GM12878 (cell line): ENCODE results near the gene ASAP2. TPM values are rescaled to one million over a fixed set of nuclear protein-coding genes. Genes with fewer than 3 reads are reported as not detected.

Experiments used
- ATAC-seq: fragments of 200-7000 bp; cut with Tn5 transposase; 3 replicates; pipeline ENCODE4 v1.9.1; 2020; ENCODE audit warnings: mild to moderate bottlenecking, moderate library complexity
- BruUV-seq: library from RNA; stranded (reverse); fragments of 400-500 nt; replicated peaks from 2 replicates; lab custom pipeline; 2021; lab: Mats Ljungman, UMichigan
- CTCF ChIA-PET: fragments of 300-600 bp; sonication (Branson Sonifier 250); formaldehyde crosslinking; extraction: SDS; loops from one replicate; lab custom pipeline; 2021; ENCODE audit warnings: inconsistent platforms; lab: Yijun Ruan, JAX
- POLR2A ChIA-PET: fragments of 350-600 bp; formaldehyde crosslinking; extraction: SDS; loops from one replicate; lab custom pipeline; 2021; ENCODE audit warnings: inconsistent platforms; lab: Charles Lee
- RAD21 ChIA-PET: fragments of 300-600 bp; sonication (Branson Sonifier 250); formaldehyde crosslinking; loops from one replicate; lab custom pipeline; 2023; ENCODE audit warnings: antibody characterized with exemption; ENCODE audit not compliant: unreplicated experiment; lab: Charles Lee
- SMC1A ChIA-PET: fragments of 300-600 bp; sonication (Branson Sonifier 250); formaldehyde crosslinking; loops from one replicate; lab custom pipeline; 2023; ENCODE audit not compliant: unreplicated experiment, uncharacterized antibody; lab: Charles Lee
- DNase-seq: peaks from one replicate; pipeline ENCODE4 v3.0.0-alpha.2; 2011; ENCODE audit warnings: low read depth, low spot score
- FAIRE-seq: peaks from 3 replicates; lab custom pipeline; 2011; peaks lifted over from hg19 to GRCh38; lab: Jason Lieb, UNC
- H2AFZ ChIP-seq: 2 replicates; pipeline ENCODE4 v1.6.0; 2011; ENCODE audit warnings: low read depth, low read length, control low read depth; ENCODE audit not compliant: control insufficient read depth
- H3K27ac ChIP-seq: 2 replicates; pipeline ENCODE4 v1.5.1; 2011; ENCODE audit warnings: control low read depth; ENCODE audit not compliant: control insufficient read depth, insufficient read depth
- H3K27me3 ChIP-seq, 2 experiments: replicated peaks in 1 of 2; 2 replicates each; pipeline versions ENCODE4 v1.6.0 to v1.6.1; 2011; ENCODE audit warnings: low read length in 1 of 2; ENCODE audit not compliant: control insufficient read depth in 2 of 2, insufficient read depth in 2 of 2
- H3K36me3 ChIP-seq, 2 experiments: 2 replicates each; pipeline ENCODE4 v1.5.1; 2011; ENCODE audit warnings: low read length in 1 of 2; ENCODE audit not compliant: control insufficient read depth in 2 of 2, insufficient read depth in 2 of 2
- H3K4me1 ChIP-seq: 2 replicates; pipeline ENCODE4 v1.6.1; 2011; ENCODE audit warnings: mild to moderate bottlenecking, low read length, moderate library complexity, mixed read lengths; ENCODE audit not compliant: control insufficient read depth, insufficient read depth
- H3K4me2 ChIP-seq: 2 replicates; pipeline ENCODE4 v1.6.0; 2011; ENCODE audit warnings: control low read depth; ENCODE audit not compliant: control insufficient read depth, insufficient read depth
- H3K4me3 ChIP-seq: fragments of 200-600 bp; sonication (generic); 2 replicates; pipeline ENCODE4 v1.5.1; 2016
- H3K79me2 ChIP-seq: 2 replicates; pipeline ENCODE4 v1.6.0; 2011; ENCODE audit warnings: low read length; ENCODE audit not compliant: control insufficient read depth, insufficient read depth
- H3K9ac ChIP-seq: 2 replicates; pipeline ENCODE4 v1.8.0; 2011; ENCODE audit warnings: low read length, control low read depth, mixed read lengths; ENCODE audit not compliant: control insufficient read depth, insufficient read depth
- H3K9me3 ChIP-seq: replicated peaks from 3 replicates; pipeline ENCODE4 v1.5.1; 2011; ENCODE audit warnings: mild to moderate bottlenecking, low read length; ENCODE audit not compliant: control insufficient read depth, insufficient read depth
- H4K20me1 ChIP-seq: 2 replicates; pipeline ENCODE4 v1.6.0; 2011; ENCODE audit not compliant: control insufficient read depth, insufficient read depth
- EP300 ChIP-seq, 2 experiments: fragments of 150-350 bp in 1 of 2; IDR thresholded peaks; 2 replicates each; pipeline ENCODE4 v1.6.1; 2011 to 2012; ENCODE audit warnings: low read depth in 2 of 2, low read length in 2 of 2, borderline replicate concordance in 1 of 2, improper control_type of control experiment in 1 of 2, inconsistent platforms in 1 of 2; ENCODE audit not compliant: control insufficient read depth in 1 of 2
- ETV6 ChIP-seq, 2 experiments: fragments of 450-650 bp in 1 of 2; IDR thresholded peaks in 1 of 2; conservative IDR thresholded peaks in 1 of 2; 2 replicates each; pipeline ENCODE4 v1.6.1; 2014; ENCODE audit warnings: antibody characterized with exemption in 1 of 2, borderline replicate concordance in 1 of 2, low read depth in 1 of 2, mild to moderate bottlenecking in 1 of 2, moderate library complexity in 1 of 2
- EZH2 ChIP-seq: IDR thresholded peaks from 2 replicates; pipeline ENCODE4 v1.6.1; 2012; ENCODE audit warnings: low read depth, mild to moderate bottlenecking, control low read depth, inconsistent platforms, low read length, borderline replicate concordance; ENCODE audit not compliant: control insufficient read depth
- HCFC1 ChIP-seq: fragments of 150-350 bp; IDR thresholded peaks from 2 replicates; pipeline ENCODE4 v1.6.1; 2014; ENCODE audit warnings: low read length
- MEF2A ChIP-seq: IDR thresholded peaks from 2 replicates; pipeline ENCODE4 v1.6.1; 2011; ENCODE audit warnings: low read depth, mild to moderate bottlenecking, low read length, moderate library complexity; ENCODE audit not compliant: insufficient read depth
- MYC ChIP-seq: IDR thresholded peaks from 2 replicates; pipeline ENCODE4 v1.6.1; 2011; ENCODE audit warnings: mild to moderate bottlenecking, low read length, moderate library complexity, inconsistent platforms; ENCODE audit not compliant: insufficient read depth, insufficient replicate concordance, insufficient read length, severe bottlenecking
- NR2C1 ChIP-seq: fragments of 450-650 bp; IDR thresholded peaks from 2 replicates; pipeline ENCODE4 v1.6.1; 2017; ENCODE audit warnings: antibody characterized with exemption, mild to moderate bottlenecking, moderate library complexity
- RAD51 ChIP-seq: fragments of 450-650 bp; IDR thresholded peaks from 2 replicates; pipeline ENCODE4 v1.6.1; 2016; ENCODE audit warnings: moderate library complexity, mild to moderate bottlenecking, inconsistent platforms
- RCOR1 ChIP-seq: conservative IDR thresholded peaks from 2 replicates; pipeline ENCODE4 v1.6.1; 2012; ENCODE audit warnings: low read depth, low read length, improper control_type of control experiment
- RELA ChIP-seq: fragments of 450-650 bp; IDR thresholded peaks from 2 replicates; pipeline ENCODE4 v1.8.0; 2014; ENCODE audit warnings: borderline replicate concordance; ENCODE audit not compliant: partially characterized antibody
- SUPT20H ChIP-seq: IDR thresholded peaks from 2 replicates; pipeline ENCODE4 v1.6.1; 2011; ENCODE audit warnings: low read depth, mild to moderate bottlenecking, low read length, moderate library complexity, borderline replicate concordance; ENCODE audit not compliant: control insufficient read depth
- ZBED1 ChIP-seq: IDR thresholded peaks from 2 replicates; pipeline ENCODE4 v1.6.1; 2016; ENCODE audit warnings: borderline replicate concordance
- WGBS: methylation state at CpG from one replicate; pipeline ENCODE4 v1.1.6; 2016; ENCODE audit warnings: low lambda C conversion rate; ENCODE audit not compliant: insufficient replicate concordance, insufficient coverage; ENCODE audit errors: missing lambda C conversion rate; 5-methylcytosine and 5-hydroxymethylcytosine counted together
- in situ Hi-C: fragments of 300-500 bp; cut with MboI; formaldehyde crosslinking; loops from 9 replicates; pipeline ENCODE4 v1.14.3; 2018; ENCODE audit warnings: mixed read lengths
- intact Hi-C: fragments of 100-400 bp; cut with micrococcal nuclease; formaldehyde crosslinking; loops from one replicate; pipeline ENCODE4 v1.14.2; 2022; ENCODE audit not compliant: unreplicated experiment
- polyA plus RNA-seq, 11 experiments: library from polyadenylated mRNA; depleted of rRNA in 4 of 11; unstranded in 6 of 11; stranded (reverse) in 5 of 11; fragments of >200 nt; fragmentation: Nextera tagmentation in 4 of 11; fragmentation: Illumina TruSeq in 1 of 11; extraction: Ambion mirVana in 4 of 11; extraction: Trizol in 1 of 11; gene quantifications; 1 replicate in 1 of 11; 2 replicates in 10 of 11; pipeline versions ENCODE4 v1.2.1 to v1.2.3, GENCODE V29; 2011 to 2016; ENCODE audit warnings: inconsistent platforms in 2 of 11, missing spikeins in 2 of 11, low read depth in 1 of 11
- total RNA-seq, 4 experiments: library from RNA; depleted of rRNA in 3 of 4; stranded (reverse); fragments of >200 nt in 3 of 4; fragmentation: Illumina TruSeq in 1 of 4; extraction: Trizol in 1 of 4; gene quantifications; 2 replicates each; pipeline versions ENCODE4 v1.2.1 to v1.2.3, GENCODE V29; 2013 to 2021
- TF ChIP-seq, protein P1 (sequence below): fragments of 450-650 bp; IDR thresholded peaks from 2 replicates; pipeline ENCODE4 v1.6.1; 2017; ENCODE audit warnings: mild to moderate bottlenecking, moderate library complexity
- TF ChIP-seq, protein P2 (sequence below): fragments of 450-650 bp; IDR thresholded peaks from 2 replicates; pipeline ENCODE4 v1.6.1; 2016; ENCODE audit warnings: mild to moderate bottlenecking

Gene ASAP2
- total and polyA plus RNA-seq, 10 of the 15 experiments (the other 5 are each of a cell fraction or from before 2014, with no cell fraction given) = 0.05 to 0.27 (median 0.07) TPM; not detected in 4

DNA sequence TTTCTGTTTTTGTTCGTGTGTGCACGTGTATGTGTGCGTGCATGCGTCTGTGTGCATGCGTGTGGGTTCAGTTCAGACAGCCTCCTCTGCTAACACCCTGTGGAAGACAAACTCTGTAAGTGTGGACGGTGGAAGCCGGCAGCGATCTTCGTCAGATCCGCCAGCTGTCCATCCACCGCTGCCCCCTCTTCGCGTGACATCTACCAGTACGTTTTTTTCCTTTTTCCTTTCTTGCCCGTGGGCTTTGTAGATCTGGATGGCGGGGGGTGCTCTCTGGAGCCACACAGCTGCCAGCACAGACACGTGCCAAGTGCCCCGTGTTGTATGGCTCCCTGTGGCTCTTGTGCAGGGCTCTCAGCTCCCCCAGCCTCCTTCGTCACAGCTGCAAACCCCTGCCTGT lies 184.4 kb downstream of the ASAP2 start (continued):
- TF ChIP-seq EP300 (IDR thresholded peaks at IDR 0.05; ENCODE audit: borderline replicate concordance in 1 of 2, control insufficient read depth in 1 of 2, low read depth in 2 of 2, low read length in 2 of 2) = no peak

DNA sequence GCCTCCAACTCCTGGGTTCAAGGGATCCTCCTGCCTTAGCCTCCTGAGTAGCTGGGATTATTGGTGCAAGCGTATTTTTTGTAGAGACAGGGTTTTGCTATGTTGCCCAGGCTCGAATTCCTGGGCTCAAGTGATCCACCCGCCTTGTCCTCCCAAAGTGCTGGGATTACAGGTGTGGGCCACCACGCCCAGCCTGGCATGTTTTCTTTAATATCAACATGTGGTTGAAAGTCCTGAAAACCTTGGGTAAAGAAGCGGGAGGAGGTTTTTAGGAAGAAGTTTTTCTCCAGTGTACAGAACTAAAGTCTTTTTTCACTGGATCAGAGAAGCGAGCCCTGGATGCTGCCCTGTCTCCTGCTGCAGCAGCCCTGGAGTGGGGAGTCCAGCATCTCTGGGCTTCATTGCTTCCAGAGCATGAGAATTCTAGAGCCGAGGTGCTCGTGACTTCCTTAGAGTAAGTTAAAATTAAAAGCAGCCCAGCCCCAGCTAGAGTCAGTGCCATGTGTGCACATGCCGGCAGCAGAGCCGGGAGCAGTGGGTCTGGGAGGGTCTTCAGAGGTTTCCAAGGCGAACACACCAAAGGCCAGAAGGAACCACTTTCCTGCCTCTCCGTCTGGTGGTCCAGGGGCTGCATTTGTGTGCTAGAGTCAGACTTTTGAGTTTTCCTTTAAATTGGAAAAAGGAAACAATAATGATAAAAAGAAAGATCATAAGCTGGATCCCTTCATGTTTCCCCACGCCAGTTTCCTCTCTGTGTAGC lies 185.5 kb downstream of the ASAP2 start:
- Histone ChIP-seq H3K9me3 (no peaks in the 10 kb centered on the region; the same call in 2 of the 3 replicates), H3K27me3 (no peaks in the 10 kb centered on the region; a peak in 1 of 4 replicates), H3K4me2 (no peak overlapping the region), H4K20me1 (no peaks in the 10 kb centered on the region), H3K27ac (no peak overlapping the region), H3K9ac (no peak overlapping the region), H3K36me3 (no peaks in the 10 kb centered on the region), H3K4me1 (no peaks in the 10 kb centered on the region), H3K79me2 (no peaks in the 10 kb centered on the region), H3K4me3 (no peak overlapping the region), H2AFZ (no peak overlapping the region)
- DNase-seq (no peak), FAIRE-seq (no peak), ATAC-seq (no peak)
- WGBS = 52% methylated on average over 13 of the region's 13 CpGs
- ChIA-PET SMC1A (interaction anchor here (1.1 kb wide), 1 partner anchor 11 kb away, joined by 4 read pairs; no protein-coding TSS in a partner anchor), CTCF (interaction anchor here (1.1 kb wide), 1 partner anchor 10 kb away, joined by 3 read pairs; no protein-coding TSS in a partner anchor), POLR2A (no interaction called here), RAD21 (no interaction called here)
- intact Hi-C loops (no loop called here), in situ Hi-C loops (no loop called here)
- no TSS peak for BruUV-seq
- TF ChIP-seq, protein P1, sequence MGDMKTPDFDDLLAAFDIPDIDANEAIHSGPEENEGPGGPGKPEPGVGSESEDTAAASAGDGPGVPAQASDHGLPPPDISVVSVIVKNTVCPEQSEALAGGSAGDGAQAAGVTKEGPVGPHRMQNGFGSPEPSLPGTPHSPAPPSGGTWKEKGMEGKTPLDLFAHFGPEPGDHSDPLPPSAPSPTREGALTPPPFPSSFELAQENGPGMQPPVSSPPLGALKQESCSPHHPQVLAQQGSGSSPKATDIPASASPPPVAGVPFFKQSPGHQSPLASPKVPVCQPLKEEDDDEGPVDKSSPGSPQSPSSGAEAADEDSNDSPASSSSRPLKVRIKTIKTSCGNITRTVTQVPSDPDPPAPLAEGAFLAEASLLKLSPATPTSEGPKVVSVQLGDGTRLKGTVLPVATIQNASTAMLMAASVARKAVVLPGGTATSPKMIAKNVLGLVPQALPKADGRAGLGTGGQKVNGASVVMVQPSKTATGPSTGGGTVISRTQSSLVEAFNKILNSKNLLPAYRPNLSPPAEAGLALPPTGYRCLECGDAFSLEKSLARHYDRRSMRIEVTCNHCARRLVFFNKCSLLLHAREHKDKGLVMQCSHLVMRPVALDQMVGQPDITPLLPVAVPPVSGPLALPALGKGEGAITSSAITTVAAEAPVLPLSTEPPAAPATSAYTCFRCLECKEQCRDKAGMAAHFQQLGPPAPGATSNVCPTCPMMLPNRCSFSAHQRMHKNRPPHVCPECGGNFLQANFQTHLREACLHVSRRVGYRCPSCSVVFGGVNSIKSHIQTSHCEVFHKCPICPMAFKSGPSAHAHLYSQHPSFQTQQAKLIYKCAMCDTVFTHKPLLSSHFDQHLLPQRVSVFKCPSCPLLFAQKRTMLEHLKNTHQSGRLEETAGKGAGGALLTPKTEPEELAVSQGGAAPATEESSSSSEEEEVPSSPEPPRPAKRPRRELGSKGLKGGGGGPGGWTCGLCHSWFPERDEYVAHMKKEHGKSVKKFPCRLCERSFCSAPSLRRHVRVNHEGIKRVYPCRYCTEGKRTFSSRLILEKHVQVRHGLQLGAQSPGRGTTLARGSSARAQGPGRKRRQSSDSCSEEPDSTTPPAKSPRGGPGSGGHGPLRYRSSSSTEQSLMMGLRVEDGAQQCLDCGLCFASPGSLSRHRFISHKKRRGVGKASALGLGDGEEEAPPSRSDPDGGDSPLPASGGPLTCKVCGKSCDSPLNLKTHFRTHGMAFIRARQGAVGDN = no peak
- TF ChIP-seq RAD51 = no peak
- no peak for TF ChIP-seq RELA
- TF ChIP-seq SUPT20H = no peak
- TF ChIP-seq ZBED1 = no peak
- TF ChIP-seq MYC = no peak
- no peak for TF ChIP-seq MEF2A
- no peak for TF ChIP-seq RCOR1
- no peak for TF ChIP-seq HCFC1
- TF ChIP-seq, protein P2, sequence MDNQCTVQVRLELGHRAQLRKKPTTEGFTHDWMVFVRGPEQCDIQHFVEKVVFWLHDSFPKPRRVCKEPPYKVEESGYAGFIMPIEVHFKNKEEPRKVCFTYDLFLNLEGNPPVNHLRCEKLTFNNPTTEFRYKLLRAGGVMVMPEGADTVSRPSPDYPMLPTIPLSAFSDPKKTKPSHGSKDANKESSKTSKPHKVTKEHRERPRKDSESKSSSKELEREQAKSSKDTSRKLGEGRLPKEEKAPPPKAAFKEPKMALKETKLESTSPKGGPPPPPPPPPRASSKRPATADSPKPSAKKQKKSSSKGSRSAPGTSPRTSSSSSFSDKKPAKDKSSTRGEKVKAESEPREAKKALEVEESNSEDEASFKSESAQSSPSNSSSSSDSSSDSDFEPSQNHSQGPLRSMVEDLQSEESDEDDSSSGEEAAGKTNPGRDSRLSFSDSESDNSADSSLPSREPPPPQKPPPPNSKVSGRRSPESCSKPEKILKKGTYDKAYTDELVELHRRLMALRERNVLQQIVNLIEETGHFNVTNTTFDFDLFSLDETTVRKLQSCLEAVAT = no peak
- no peak for TF ChIP-seq ETV6 (conservative IDR thresholded peaks at IDR 0.05 in 1 of 2, IDR thresholded peaks at IDR 0.05 in 1 of 2; ENCODE audit: borderline replicate concordance in 1 of 2, low read depth in 1 of 2)
- no peak for TF ChIP-seq EZH2
- no peak for TF ChIP-seq NR2C1
